ENCODE measurements around the gene FAM131A.

The FAM131A gene

DNA sequence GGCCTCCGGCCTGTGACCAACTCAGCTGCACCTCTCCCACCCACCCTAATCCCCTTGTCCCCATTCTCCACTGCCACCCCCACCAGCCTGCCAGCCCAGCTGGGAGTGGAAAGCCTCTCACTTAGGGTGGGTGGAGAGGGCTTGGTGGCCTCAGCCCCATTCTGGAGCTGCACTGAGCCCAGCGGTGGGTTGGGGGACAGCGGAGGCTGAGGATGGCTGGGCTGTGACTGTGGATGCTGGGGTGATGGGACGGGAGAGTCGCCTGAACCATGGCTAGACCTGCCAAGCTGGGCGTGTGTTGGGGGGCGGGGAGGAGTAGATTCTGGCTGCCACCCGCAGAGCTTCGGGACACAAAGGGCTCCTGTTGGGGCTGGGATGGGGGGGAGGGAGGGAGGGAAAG lies 22.2 kb downstream of the FAM131A start:
- no peak overlapping the region for H3K4me3 ChIP-seq (replicated peaks; ENCODE audit: low read depth, low read length)
- TF ChIP-seq, protein P1, sequence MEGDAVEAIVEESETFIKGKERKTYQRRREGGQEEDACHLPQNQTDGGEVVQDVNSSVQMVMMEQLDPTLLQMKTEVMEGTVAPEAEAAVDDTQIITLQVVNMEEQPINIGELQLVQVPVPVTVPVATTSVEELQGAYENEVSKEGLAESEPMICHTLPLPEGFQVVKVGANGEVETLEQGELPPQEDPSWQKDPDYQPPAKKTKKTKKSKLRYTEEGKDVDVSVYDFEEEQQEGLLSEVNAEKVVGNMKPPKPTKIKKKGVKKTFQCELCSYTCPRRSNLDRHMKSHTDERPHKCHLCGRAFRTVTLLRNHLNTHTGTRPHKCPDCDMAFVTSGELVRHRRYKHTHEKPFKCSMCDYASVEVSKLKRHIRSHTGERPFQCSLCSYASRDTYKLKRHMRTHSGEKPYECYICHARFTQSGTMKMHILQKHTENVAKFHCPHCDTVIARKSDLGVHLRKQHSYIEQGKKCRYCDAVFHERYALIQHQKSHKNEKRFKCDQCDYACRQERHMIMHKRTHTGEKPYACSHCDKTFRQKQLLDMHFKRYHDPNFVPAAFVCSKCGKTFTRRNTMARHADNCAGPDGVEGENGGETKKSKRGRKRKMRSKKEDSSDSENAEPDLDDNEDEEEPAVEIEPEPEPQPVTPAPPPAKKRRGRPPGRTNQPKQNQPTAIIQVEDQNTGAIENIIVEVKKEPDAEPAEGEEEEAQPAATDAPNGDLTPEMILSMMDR (IDR thresholded peaks at IDR 0.05; ENCODE audit: low read length, missing control alignments), result no peak
- DNase-seq (ENCODE audit: low read depth), result no peak

DNA sequence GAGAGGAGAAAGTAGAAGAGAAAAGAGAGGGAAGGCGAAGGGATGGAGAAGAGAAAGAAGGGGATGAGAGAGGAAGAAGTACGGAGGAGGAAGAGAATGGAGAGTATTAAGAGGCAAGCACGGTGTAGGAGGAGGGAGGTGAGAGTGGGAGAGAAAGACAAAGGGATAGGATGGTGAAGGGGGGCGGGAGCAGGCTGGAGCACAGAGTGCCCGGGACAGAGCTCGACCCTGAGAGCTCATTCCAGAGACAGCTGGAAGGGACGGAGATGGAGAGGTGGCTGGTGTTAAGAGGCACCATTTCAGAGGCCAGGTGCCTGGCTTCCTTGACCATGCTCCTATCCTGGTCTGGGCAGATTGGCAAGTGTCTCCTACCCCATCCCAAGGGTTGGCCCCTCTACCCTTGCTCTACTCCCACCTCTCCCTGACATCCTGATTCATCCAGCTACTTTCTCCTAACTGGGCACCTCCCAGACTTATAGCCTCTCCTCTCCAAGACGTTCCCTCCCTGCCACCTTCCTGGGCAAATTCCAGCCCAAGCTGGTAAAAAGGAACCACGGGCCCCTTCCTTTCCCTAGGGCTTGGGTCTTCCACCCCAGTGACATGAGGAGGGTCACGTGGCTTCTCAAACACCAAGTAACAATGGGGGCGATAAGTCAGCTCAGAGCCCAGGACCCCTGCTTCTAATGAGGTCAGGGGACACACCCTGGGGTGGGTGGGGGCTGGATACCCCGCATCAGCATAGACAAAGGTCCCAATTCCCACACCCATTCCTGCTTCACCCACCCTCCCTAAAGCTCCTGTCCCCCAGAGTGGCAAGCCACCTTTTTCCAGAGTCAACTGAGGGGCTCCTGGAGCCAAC lies 22.9 kb downstream of the FAM131A start:
- peak overlapping the region; percentile 77 for H3K4me3 ChIP-seq (replicated peaks; ENCODE audit: low read depth, low read length)
- DNase-seq (ENCODE audit: low read depth), result no peak
- TF ChIP-seq, protein P1 (IDR thresholded peaks at IDR 0.05; ENCODE audit: low read length, missing control alignments), result no peak

DNA sequence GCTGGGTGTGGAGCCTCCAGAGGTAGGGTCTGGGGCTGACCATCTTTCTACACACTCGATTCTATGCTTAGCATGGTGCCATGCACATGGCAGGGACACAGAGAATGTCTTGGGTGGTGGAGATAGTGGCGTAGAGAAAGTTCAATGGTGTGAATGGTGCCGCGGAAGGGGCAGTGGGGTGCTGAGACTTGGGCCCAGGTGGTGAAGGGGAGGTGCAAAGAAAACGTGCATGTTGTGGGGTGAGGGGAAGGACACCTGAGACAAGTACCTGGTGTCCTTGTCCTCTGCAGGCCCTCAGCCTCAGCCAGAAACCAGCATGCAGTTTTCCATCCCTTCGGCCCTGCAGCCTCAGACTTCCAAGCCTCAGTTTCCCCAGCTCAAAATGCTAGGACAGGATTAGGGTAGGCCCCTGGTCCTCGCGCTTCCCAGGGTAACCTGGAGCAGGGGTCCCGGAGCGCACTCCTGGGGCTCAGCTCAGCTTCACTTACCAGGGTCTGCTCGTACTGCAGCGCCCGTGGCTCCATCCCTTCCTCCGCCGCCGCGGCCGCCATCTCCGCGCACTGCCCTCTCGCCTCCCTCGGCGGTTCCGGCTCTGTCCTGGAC lies 23.6 kb downstream of the FAM131A start:
- H3K4me3 ChIP-seq (replicated peaks; ENCODE audit: low read depth, low read length), result peak overlapping the region; percentile 77
- DNase-seq (ENCODE audit: low read depth), result no peak
- TF ChIP-seq, protein P1 (IDR thresholded peaks at IDR 0.05; ENCODE audit: low read length, missing control alignments), result no peak

DNA sequence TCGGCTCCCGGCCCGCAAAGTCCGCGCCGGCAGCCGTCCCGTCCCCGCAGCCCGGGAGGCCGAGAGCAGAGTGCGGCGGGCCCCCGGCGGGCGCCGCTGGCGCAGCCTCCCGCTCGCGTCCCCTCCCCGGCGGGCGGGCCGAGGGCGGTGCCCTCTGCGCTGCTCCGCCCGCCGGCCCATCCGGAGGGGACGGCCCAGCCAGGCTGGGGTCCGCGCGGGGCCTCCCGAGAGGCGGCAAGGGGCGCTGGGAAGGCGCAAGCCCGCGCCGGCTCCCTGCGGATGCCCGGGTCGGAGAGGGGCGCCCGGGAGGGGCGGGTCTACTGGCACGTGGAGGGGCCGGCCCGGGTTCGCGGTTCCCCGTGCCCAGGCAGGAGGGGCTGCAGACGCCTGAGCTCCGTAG lies 24.1 kb downstream of the FAM131A start, which contains the start of the genes CLCN2 and POLR2H:
Gene CLCN2 (minus strand): TSS at position 74 of the 400 bp plus-strand sequence. CDS start 126 bp downstream, outside the sequence.
Gene POLR2H (plus strand): TSS at position 179 of the 400 bp plus-strand sequence. CDS start 1,783 bp downstream, outside the sequence.
- peak; percentile 49 for DNase-seq (ENCODE audit: low read depth)
- H3K4me3 ChIP-seq (replicated peaks; ENCODE audit: low read depth, low read length), result peak within 1 kb of the TSS; percentile 77
- TF ChIP-seq, protein P1 (IDR thresholded peaks at IDR 0.05; ENCODE audit: low read length, missing control alignments), result no peak

DNA sequence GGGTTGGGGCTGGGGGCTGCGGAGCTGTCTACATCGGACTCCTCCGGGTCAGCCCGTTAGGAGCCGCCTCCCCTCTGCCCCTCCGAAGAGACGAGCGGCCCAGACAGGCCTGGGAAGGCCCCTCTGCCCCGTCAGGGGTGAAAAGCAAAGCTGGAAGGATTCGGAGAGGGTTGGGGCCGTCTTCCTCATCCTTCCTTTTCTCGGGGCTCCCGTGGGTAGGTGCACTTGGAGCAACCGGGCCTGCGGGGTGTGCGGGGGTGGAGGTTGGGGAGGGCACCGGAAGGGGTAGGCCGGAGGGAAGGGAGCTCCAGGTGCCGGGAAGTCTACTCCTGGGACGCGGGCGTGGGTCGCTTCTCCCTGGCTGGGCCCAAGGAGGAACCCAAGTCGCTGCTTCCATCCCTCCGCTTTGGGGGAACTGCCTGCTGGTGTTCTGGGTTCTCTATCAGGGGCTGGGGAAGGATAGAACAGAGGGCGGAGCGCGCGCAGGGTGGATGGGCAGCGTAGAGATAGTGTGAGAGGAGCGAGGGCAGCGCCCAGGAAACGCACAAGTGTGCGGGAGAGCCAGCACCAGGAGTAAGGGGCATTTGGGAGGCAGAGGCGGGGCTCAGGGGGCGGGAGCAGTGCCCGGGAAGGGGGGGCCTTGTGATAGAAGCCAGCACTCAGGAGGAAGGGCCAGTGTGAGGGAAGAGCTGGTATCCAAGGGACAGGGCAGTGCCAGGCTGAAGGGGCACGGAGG lies 24.7 kb downstream of the FAM131A start:
- peak overlapping the region; percentile 77 for H3K4me3 ChIP-seq (replicated peaks; ENCODE audit: low read depth, low read length)
- DNase-seq (ENCODE audit: low read depth), result no peak
- TF ChIP-seq, protein P1 (IDR thresholded peaks at IDR 0.05; ENCODE audit: low read length, missing control alignments), result no peak

DNA sequence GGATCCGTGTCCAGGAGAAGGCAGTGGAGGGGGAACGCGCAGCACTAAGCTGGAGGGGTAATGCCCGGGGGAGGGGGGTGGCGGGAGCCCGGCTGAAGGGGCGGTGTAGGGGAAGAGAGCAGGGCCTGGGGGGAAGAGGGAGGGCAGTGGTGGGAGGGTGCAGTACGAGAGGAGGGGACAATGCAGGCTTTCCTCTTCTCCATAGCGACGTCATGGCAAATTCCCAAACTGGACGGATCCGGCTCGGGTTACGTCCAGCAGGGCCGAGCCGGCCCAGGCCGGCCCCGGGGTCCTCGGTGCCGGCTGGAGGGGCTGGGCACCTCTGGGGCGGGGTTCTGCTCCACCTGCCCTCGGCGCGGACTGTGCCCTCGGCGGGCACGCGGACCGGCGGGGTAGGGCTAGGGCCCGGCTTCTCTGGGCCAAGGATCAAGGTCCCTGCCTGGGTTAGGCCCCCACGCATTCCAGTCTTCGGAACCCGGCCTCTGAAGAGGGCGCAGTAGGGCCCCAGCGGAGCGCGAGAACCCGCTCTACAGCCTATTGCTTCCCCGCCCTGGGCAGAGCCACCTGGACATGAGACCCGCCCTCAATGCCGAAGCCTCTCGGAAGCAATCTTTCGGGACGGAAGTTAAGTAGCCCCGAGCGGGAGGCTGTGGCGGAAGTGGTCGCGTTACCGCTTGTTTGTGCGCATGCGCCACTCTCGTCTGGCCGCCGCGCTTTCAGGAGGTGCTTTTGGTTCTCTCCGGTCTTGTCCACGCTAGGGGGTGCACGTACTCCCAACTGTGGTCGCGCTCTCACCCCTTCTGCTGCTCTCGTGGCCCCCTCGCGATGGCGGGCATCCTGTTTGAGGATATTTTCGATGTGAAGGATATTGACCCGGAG lies 25.5 kb downstream of the FAM131A start:
- TF ChIP-seq, protein P1 (IDR thresholded peaks at IDR 0.05; ENCODE audit: low read length, missing control alignments), result peak; percentile 63
- DNase-seq (ENCODE audit: low read depth), result peak; percentile 98
- H3K4me3 ChIP-seq (replicated peaks; ENCODE audit: low read depth, low read length), result peak overlapping the region; percentile 77

All from fibroblast of pulmonary artery (primary cell).